GM12864 (cell line): ENCODE results near the gene RELN.

Source experiments
- DNase-seq: peaks from one replicate; pipeline ENCODE4 v3.0.0-alpha.2; 2011; ENCODE audit warnings: low read depth
- H3K4me3 ChIP-seq: 2 replicates; pipeline ENCODE4 v1.5.1; 2011; ENCODE audit warnings: mild to moderate bottlenecking, low read depth, low read length, control low read depth
- TF ChIP-seq, protein P1 (sequence below): IDR thresholded peaks from 2 replicates; pipeline ENCODE4 v1.5.1; 2011; ENCODE audit warnings: low read depth, mild to moderate bottlenecking, moderate library complexity, low read length, control low read depth, inconsistent platforms; ENCODE audit errors: missing control alignments

The RELN gene

GRCh38 chr7:103936558-103936957, 52.9 kb downstream of the RELN start:
- no peak for DNase-seq
- H3K4me3 ChIP-seq, result no peak overlapping the region
- TF ChIP-seq, protein P1, sequence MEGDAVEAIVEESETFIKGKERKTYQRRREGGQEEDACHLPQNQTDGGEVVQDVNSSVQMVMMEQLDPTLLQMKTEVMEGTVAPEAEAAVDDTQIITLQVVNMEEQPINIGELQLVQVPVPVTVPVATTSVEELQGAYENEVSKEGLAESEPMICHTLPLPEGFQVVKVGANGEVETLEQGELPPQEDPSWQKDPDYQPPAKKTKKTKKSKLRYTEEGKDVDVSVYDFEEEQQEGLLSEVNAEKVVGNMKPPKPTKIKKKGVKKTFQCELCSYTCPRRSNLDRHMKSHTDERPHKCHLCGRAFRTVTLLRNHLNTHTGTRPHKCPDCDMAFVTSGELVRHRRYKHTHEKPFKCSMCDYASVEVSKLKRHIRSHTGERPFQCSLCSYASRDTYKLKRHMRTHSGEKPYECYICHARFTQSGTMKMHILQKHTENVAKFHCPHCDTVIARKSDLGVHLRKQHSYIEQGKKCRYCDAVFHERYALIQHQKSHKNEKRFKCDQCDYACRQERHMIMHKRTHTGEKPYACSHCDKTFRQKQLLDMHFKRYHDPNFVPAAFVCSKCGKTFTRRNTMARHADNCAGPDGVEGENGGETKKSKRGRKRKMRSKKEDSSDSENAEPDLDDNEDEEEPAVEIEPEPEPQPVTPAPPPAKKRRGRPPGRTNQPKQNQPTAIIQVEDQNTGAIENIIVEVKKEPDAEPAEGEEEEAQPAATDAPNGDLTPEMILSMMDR, result no peak

GRCh38 chr7:103934508-103934907, 55.0 kb downstream of the RELN start:
- no peak overlapping the region for H3K4me3 ChIP-seq
- TF ChIP-seq, protein P1, result no peak
- DNase-seq, result no peak

GRCh38 chr7:103932389-103932788, 57.1 kb downstream of the RELN start:
- DNase-seq, result no peak
- no peak overlapping the region for H3K4me3 ChIP-seq
- TF ChIP-seq, protein P1, result no peak

DNA sequence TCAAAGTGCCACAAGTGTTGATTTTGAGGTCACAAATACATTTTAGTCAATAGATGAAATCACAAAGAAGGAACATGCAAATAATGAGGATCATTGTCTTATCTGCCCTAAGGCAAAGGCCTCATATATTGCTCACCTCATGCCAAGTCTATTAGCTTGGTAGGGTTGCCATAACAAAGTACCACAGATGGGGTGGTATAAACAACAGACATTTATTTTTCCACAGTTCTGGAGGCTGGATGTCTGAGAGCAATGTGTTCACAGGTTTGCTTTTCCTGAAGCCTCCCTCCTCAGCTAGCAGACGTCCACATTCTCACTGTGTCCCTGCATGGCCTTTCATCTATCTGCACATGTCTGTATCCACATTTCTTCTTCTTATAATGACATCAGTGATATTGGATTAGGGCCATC, 59.6 kb downstream of the RELN start:
- H3K4me3 ChIP-seq, result no peak overlapping the region
- no peak for DNase-seq
- TF ChIP-seq, protein P1, result no peak

- TF ChIP-seq, protein P1, result no peak
- no peak overlapping the region for H3K4me3 ChIP-seq
- DNase-seq, result no peak
These were observed 60.9 kb downstream of the RELN start for GRCh38 chr7:103928581-103928980.

DNA sequence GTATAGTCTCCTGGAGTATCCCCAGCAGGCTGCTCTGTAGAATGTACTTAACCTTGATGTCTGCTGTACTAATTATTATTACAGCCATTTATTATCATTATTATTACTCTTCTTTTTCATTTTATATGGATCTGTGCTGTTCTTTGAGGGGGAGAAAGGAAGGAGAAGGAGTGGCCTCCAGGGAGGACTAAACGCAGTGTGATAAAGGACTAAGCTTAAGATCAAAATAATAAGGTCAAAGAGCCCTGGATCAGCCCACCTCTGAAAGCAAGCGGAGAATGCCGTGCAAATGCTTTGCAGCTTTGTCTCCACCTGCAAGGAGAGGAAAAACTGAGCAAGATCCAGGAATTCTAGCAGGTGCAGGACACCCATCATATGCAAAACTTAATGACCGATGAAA, 65.3 kb downstream of the RELN start:
- no peak for DNase-seq
- TF ChIP-seq, protein P1, result no peak
- no peak overlapping the region for H3K4me3 ChIP-seq

GRCh38 chr7:103922407-103922806, 67.1 kb downstream of the RELN start:
- H3K4me3 ChIP-seq, result no peak overlapping the region
- TF ChIP-seq, protein P1, result no peak
- no peak for DNase-seq
